Adrenal gland (tissue), 12 donors: ENCODE measurements around the gene CHST8. TPM values are rescaled to one million over a fixed set of nuclear protein-coding genes. Genes with fewer than 3 reads are reported as not detected.

Experiments used
- DNase-seq, 7 donors: peaks; one replicate each; pipeline ENCODE4 v3.0.0-alpha.2; 2019 to 2020
- H3K27ac ChIP-seq, 5 donors: fragments of 200-600 bp; sonication (generic) in 4 of 5; 1 replicate in 3 of 5; 2 replicates in 2 of 5; pipeline versions ENCODE4 v1.5.1 to v1.8.0; 2016 to 2020; ENCODE audit warnings: mild to moderate bottlenecking in 1 of 5
- H3K27me3 ChIP-seq: fragments of 200-600 bp; 2 replicates; pipeline ENCODE4 v1.8.0; 2021
- H3K36me3 ChIP-seq, 2 donors: fragments of 200-600 bp; replicated peaks in 1 of 2; 1 replicate in 1 of 2; 2 replicates in 1 of 2; pipeline versions ENCODE4 v1.5.1 to v1.8.0; 2018 to 2022
- H3K4me1 ChIP-seq, 2 donors: fragments of 200-600 bp; replicated peaks in 1 of 2; 1 replicate in 1 of 2; 2 replicates in 1 of 2; pipeline versions ENCODE4 v1.5.1 to v1.8.0; 2018 to 2021
- H3K4me3 ChIP-seq, 4 donors: fragments of 200-600 bp; sonication (generic) in 3 of 4; one replicate each; pipeline ENCODE4 v1.5.1; 2016 to 2018
- H3K9me3 ChIP-seq, 3 donors: fragments of 200-600 bp; sonication (generic) in 1 of 3; replicated peaks in 1 of 3; 1 replicate in 2 of 3; 2 replicates in 1 of 3; pipeline versions ENCODE4 v1.5.1 to v1.8.0; 2016 to 2021
- CTCF ChIP-seq, 6 experiments: fragments of 450-650 bp in 4 of 6; fragments of 200-600 bp in 2 of 6; sonication (generic) in 1 of 6; IDR thresholded peaks; 1 replicate in 5 of 6; 2 replicates in 1 of 6; pipeline versions ENCODE4 v1.5.1 to v1.8.0; 2016 to 2021; ENCODE audit warnings: antibody characterized with exemption in 6 of 6, mild to moderate bottlenecking in 2 of 6, moderate library complexity in 1 of 6
- POLR2A ChIP-seq, 2 donors: fragments of 450-650 bp; IDR thresholded peaks; one replicate each; pipeline ENCODE4 v1.6.1; 2017; ENCODE audit warnings: antibody characterized with exemption in 2 of 2, mild to moderate bottlenecking in 2 of 2, moderate library complexity in 1 of 2
- WGBS, 4 donors: extraction: QIAGEN DNeasy Blood & Tissue Kit in 2 of 4; methylation state at CpG; one replicate each; pipeline versions ENCODE4 v1.1.5 to v1.1.7; 2013 to 2017; 5-methylcytosine and 5-hydroxymethylcytosine counted together
- intact Hi-C, 2 donors: fragments of 100-400 bp; cut with DNase I; formaldehyde crosslinking; loops; one replicate each; pipeline versions ENCODE4 v1.14.1 to v1.15.0; 2022 to 2023
- polyA plus RNA-seq, 3 donors: library from polyadenylated mRNA; stranded (reverse); fragments of 200-250 nt in 2 of 3; fragments of 350-450 nt in 1 of 3; fragmentation: Illumina TruSeq in 1 of 3; extraction: RNeasy Lipid Tissue Mini Kit (QIAGEN cat#74804) in 1 of 3; gene quantifications; one replicate each; pipeline ENCODE4 v1.2.3, GENCODE V29; 2013 to 2014
- total RNA-seq, 9 donors: library from RNA; depleted of rRNA in 4 of 9; stranded (reverse); fragments of >200 nt in 4 of 9; fragments of 120-200 nt in 1 of 9; fragmentation: NEBNext Ultra II Directional in 1 of 9; extraction: Animal tissue kit (Norgen Biotek cat#: 25700) in 1 of 9; gene quantifications; one replicate each; pipeline versions ENCODE4 v1.1.0 to v1.2.4, GENCODE V29; 2013 to 2023
- donor health status: healthy with polysubstance abuse.
- donor health status: Bipolar disorder and iron deficiency.
- donor health status: DM: yes; HTN: yes; CAD: no.
- donor health status: DM: no; HTN: no; CAD: no.
- donor health status: DM: no; HTN: no; CAD: no.
- donor health status: DM: yes; HTN: yes; CAD: no.

Gene CHST8
- total and polyA plus RNA-seq, 12 donors: 0.06 to 1.9 (median 0.61) TPM; not detected in 4

- intact Hi-C loops: no loop called here
These were observed 106.4 kb downstream of the CHST8 start for GRCh38 chr19:33728141-33728540.

GRCh38 chr19:33730858-33731607 lies 109.3 kb downstream of the CHST8 start:
- no peak for DNase-seq
- Histone ChIP-seq H3K27ac (no peak overlapping the region), H3K4me3 (no peak overlapping the region), H3K4me1 (no peaks in the 10 kb centered on the region), H3K36me3 (no peaks in the 10 kb centered on the region), H3K27me3 (no peaks in the 10 kb centered on the region), H3K9me3 (no peaks in the 10 kb centered on the region)
- intact Hi-C loops: no loop called here
- 68 to 75% (median 74%) methylated on average over 8 of the region's 8 CpGs for WGBS, 4 donors
- TF ChIP-seq CTCF (IDR thresholded peaks at IDR 0.05) (no peak), POLR2A (IDR thresholded peaks at IDR 0.05) (no peak)

More at GRCh38 chr19:33728141-33728540, 106.4 kb downstream of the CHST8 start:
- no peaks in the 10 kb centered on the region for H3K27me3 ChIP-seq
- no peaks in the 10 kb centered on the region for H3K36me3 ChIP-seq
- WGBS, 4 donors: 71 to 86% (median 79%) methylated on average over 3 of the region's 3 CpGs
- no peak for DNase-seq
- H3K4me1 ChIP-seq: no peaks in the 10 kb centered on the region
- no peaks in the 10 kb centered on the region for H3K9me3 ChIP-seq
- TF ChIP-seq CTCF (IDR thresholded peaks at IDR 0.05) (no peak), POLR2A (IDR thresholded peaks at IDR 0.05) (no peak)
- no peak overlapping the region for H3K27ac ChIP-seq
- H3K4me3 ChIP-seq: no peak overlapping the region

- TF ChIP-seq CTCF (IDR thresholded peaks at IDR 0.05): no peak
- no peaks in the 10 kb centered on the region for H3K36me3 ChIP-seq
- 68 to 82% (median 69%) methylated on average over 6 to 7 of the region's 7 CpGs for WGBS, 4 donors
- no peaks in the 10 kb centered on the region for H3K9me3 ChIP-seq
- no peak overlapping the region for H3K4me3 ChIP-seq
- H3K4me1 ChIP-seq: no peaks in the 10 kb centered on the region
- no peak overlapping the region for H3K27ac ChIP-seq
- intact Hi-C loops: no loop called here
- no peak for DNase-seq
- H3K27me3 ChIP-seq: no peaks in the 10 kb centered on the region
These were observed 110.1 kb downstream of the CHST8 start for GRCh38 chr19:33731881-33732280.

GRCh38 chr19:33734913-33735312 lies 113.2 kb downstream of the CHST8 start:
- no peak for TF ChIP-seq POLR2A (IDR thresholded peaks at IDR 0.05)
- no peak for TF ChIP-seq CTCF (IDR thresholded peaks at IDR 0.05)
- 19 to 39% (median 25%) methylated on average over 3 of the region's 3 CpGs for WGBS, 4 donors
- Histone ChIP-seq H3K27me3 (no peaks in the 10 kb centered on the region), H3K4me1 (no peaks in the 10 kb centered on the region), H3K36me3 (no peaks in the 10 kb centered on the region), H3K9me3 (no peaks in the 10 kb centered on the region), H3K4me3 (no peak overlapping the region), H3K27ac (no peak overlapping the region)
- intact Hi-C loops: no loop called here
- no peak for DNase-seq
